ENCODE results near the gene ADAM22.

DNA sequence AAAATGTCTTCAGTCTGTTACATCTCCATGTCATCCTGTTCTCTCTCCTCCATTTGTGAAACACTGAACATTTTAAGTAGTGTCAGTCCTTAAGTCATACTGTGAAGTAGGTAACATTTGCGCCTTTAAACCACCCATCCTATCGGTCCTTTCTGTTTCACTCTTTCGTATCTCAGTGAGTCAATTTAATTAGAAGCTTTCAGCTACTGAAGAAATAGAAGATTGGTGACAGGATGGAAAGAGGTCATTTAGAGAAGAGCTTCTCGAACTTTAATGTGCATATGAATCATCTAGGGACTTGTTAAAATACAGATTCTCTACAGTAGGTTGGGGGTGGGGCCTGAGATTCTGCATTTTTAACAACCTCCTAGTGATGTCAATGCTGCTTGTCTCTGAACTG, 172.4 kb downstream of the ADAM22 start:
- TF ChIP-seq, protein P1, sequence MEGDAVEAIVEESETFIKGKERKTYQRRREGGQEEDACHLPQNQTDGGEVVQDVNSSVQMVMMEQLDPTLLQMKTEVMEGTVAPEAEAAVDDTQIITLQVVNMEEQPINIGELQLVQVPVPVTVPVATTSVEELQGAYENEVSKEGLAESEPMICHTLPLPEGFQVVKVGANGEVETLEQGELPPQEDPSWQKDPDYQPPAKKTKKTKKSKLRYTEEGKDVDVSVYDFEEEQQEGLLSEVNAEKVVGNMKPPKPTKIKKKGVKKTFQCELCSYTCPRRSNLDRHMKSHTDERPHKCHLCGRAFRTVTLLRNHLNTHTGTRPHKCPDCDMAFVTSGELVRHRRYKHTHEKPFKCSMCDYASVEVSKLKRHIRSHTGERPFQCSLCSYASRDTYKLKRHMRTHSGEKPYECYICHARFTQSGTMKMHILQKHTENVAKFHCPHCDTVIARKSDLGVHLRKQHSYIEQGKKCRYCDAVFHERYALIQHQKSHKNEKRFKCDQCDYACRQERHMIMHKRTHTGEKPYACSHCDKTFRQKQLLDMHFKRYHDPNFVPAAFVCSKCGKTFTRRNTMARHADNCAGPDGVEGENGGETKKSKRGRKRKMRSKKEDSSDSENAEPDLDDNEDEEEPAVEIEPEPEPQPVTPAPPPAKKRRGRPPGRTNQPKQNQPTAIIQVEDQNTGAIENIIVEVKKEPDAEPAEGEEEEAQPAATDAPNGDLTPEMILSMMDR (IDR thresholded peaks at IDR 0.05), result no peak
- no peak for TF ChIP-seq POLR2A (IDR thresholded peaks at IDR 0.05)
